ENCODE results near the gene PDCD1.
"Not testable (repeated sequence)": the region's sequence is repeated elsewhere in the genome, so short reads cannot be mapped to it uniquely, and the experiment has no call there.

Gene PDCD1

GRCh38 chr2:241803387-241804325 is 55.0 kb downstream of the PDCD1 start:
- in situ Hi-C loops (cut with MboI; ENCODE audit: low sequenced_read_pairs): no loop called here

GRCh38 chr2:241802421-241803318 is 56.0 kb downstream of the PDCD1 start:
- in situ Hi-C loops (cut with MboI; ENCODE audit: low sequenced_read_pairs): no loop called here

GRCh38 chr2:241801611-241802420 is 56.9 kb downstream of the PDCD1 start:
- in situ Hi-C loops (cut with MboI; ENCODE audit: low sequenced_read_pairs): no loop called here

GRCh38 chr2:241800198-241800903 is 58.3 kb downstream of the PDCD1 start:
- in situ Hi-C loops (cut with MboI; ENCODE audit: low sequenced_read_pairs): not testable (repeated sequence)

Data from HL-60/S4 (cell line).